Measurements from ENCODE around the gene SPAAR. TPM values are rescaled to one million over a fixed set of nuclear protein-coding genes. Genes with fewer than 3 reads are reported as not detected.
"Not testable (repeated sequence)": the region's sequence is repeated elsewhere in the genome, so short reads cannot be mapped to it uniquely, and the experiment has no call there.

The SPAAR gene
- total RNA-seq, 1 donor from 2014 or later = 11.7 TPM

DNA sequence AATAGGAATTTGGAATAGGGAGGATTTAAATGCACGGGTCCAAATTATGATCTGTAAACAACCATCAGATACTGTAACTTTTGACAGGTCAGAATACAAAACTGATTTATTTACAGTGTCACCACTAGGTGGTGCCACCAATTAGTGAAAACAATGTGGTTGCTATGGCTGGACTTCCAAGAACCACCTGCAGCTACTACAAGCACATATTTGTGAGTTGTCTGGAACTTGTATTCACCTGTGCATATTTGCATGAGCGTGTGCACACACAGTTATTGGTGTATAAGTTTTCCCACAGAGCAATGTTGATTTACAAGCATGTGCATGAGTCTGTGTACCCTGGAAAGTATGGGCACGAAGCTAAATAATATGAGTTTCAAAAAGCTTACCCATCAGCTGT, 6.2 kb upstream of the SPAAR start:
- no peak for DNase-seq (ENCODE audit: low read depth, low spot score)

DNA sequence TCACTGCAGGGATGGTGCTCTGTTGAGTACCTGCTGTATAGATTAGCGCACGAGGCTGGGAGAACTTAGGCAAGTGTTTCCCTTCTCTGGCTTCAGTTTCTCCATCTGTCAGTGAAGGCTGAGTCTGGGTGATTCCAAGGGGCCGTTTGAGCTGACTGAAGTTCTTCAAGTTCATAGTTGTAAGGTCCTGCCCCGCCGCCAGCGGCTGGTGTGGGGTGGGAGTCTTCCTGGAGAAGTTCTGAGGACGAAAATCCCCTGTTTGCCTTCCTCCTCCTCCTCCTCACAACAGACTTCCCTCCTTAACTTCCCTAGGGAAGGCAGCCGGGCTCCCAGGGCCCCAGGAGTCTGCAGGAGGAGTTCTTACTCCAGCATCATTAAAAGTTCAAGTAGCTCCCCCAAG, 5.0 kb upstream of the SPAAR start:
- no peak for DNase-seq (ENCODE audit: low read depth, low spot score)

DNA sequence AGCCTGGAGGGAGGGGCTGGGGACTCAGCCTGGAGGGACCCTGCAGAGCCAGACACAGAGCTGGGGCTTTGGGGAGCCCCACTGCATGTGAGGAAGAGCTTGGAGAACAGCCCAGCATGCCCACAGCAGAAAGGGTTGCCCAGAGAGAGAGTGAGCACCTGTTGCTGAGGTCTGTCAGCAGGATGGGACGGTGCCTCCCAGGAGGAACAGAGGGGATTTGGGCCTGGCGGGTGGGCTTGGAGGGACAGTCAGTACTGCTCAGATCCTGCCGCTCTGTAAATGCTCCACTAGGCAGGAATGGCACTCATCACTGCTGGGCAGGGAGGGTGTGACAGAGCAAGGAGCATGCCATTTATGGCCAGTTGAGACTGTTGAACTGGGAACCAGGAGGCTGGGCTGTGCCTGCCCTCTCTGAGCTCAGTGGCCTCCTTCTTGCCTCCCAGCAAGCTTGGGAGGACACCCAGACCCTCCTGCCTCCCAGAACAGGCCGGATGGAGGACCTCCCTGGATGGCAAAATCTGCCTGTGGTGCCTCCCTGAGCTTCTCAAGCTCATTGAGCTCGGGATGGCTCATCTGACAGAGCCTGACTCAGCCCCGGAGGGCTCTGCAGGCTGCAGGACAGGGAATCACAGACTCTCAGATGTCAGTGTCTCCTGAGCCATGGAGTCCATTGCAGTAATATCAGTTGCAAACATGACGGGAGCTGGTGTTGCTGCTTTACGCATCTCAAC, 4.1 kb upstream of the SPAAR start:
- no peak for DNase-seq (ENCODE audit: low read depth, low spot score)

DNA sequence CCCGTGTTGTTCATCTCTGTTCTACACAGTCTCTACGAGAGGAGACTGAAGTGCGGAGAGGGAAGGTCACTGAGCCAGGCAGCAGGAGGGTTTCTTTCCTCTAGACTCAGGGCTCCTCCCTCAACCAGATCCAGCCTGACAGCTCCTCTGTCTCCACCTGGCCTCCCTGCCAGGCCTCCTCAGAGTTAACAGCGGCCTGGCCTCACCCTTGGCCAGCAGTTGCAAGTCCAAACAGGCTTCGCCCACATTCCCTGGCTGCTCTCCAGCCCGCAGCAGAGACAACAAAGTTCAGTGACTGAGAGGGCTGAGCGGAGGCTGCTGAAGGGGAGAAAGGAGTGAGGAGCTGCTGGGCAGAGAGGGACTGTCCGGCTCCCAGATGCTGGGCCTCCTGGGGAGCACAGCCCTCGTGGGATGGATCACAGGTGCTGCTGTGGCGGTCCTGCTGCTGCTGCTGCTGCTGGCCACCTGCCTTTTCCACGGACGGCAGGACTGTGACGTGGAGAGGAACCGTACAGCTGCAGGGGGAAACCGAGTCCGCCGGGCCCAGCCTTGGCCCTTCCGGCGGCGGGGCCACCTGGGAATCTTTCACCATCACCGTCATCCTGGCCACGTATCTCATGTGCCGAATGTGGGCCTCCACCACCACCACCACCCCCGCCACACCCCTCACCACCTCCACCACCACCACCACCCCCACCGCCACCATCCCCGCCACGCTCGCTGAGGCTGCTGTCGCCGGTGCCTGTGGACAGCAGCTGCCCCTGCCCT, 3.2 kb upstream of the SPAAR start, which contains the start of gene HRCT1:
TSS of gene HRCT1 (plus strand) at position 291 of the 768 bp plus-strand sequence. CDS start at position 377, 86 bp downstream.
- peak; percentile 78 for DNase-seq (ENCODE audit: low read depth, low spot score)

DNA sequence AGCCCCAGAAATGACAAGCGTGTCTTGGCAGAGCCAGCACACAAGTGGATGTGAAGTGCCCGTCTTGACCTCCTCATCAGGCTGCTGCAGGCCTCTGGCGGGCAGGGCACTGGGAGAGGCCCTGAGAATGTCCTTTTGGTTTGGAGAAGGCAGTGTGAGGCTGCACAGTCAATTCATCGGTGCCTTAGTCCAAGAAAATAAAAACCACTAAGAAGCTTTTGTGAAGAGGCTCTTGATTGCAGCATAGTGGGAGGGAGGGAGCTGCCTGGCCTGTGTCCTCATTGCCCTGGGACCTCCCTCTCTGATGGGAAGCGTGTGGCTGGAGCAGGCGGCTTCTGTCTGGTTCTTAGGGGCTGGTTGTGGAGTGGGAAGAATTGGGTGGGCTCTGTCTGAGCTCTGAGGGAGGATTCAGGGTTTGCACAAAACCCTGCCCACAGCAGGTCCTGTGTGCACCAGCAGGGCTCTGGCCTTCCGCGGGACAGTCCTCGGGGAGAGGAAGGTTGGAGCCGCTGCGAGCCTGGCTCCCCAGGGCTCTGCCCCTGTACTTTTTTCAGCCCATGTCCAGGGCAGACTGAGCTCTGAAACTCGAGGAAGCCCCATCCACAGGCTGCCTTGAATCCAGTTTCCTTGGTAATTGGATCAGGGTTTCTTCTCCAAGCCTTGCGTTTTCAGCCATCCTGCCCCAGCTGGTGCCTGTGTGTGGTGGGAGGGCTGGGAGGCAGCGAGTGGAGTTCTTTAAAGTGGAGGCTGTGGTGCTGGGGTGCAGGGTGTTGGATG, 2.2 kb upstream of the SPAAR start:
- DNase-seq (ENCODE audit: low read depth, low spot score) = no peak

DNA sequence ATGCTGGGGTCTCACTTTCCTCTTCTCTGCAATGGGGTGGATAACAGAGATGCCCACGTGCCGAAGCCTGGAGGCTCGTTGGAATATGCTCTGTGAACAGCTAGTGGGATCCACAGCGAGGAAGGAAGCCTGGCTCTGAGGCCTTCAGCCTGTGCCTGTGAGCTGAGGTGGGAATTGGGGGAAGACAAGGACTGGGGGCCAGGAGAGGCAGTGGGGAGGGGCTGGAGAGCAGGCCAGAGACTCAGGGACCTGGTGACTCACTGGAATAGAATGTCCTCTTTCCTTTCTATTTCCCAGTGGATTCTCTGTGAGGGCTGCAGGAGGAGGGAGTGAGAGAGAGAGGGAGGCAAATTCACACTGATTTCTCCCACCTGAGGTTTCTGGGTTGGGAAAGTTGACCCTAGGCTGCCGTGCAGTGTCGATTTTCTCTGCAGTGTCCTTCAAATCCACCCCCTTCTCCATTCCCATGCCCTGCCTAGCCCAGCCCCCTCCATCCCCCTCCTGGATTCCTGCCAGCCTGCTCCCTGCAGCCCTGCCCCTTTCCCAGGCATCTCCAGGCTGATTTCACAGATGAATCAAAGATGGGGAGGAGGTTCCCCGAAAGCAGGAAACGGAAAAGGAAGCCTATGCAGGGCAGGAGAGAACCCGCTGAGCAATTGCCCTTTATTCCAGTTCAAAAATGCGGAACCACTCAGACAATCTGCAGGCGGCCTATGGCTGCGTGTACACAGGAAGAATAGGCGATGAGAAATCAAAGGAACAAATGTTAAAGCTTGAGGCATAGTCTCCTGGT, 1.4 kb upstream of the SPAAR start:
- DNase-seq (ENCODE audit: low read depth, low spot score) = peak; percentile 78

DNA sequence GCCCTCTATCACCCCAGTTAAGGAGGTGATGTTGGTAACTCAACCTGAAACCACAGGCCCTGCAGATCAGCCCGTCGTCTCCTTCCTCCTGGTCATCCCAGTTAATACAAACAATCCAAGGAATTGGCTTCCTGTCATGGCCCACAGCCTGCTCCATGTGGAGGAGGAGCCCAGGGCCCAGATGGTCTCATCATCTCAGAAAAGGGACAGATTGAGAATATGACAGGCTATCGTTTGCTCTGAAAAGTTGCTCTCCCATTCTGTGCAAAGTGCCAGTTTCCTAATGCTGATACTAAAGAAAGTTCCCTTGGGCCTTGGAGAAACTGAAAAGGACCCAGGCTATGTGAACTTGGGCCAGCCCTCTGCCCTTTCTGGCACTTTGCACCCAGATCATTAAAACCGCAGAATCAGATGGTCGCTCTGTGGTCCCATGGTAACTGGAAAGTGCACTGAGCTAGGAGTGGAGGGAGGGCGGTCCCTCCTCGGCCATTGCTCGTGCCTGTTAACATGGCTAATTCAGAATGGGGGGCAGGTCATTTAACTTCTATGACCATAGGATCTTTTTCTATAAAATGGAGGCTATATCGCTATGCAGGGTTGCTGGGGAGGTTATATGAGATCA, 675 bp upstream of the SPAAR start:
- no peak for DNase-seq (ENCODE audit: low read depth, low spot score)

DNA sequence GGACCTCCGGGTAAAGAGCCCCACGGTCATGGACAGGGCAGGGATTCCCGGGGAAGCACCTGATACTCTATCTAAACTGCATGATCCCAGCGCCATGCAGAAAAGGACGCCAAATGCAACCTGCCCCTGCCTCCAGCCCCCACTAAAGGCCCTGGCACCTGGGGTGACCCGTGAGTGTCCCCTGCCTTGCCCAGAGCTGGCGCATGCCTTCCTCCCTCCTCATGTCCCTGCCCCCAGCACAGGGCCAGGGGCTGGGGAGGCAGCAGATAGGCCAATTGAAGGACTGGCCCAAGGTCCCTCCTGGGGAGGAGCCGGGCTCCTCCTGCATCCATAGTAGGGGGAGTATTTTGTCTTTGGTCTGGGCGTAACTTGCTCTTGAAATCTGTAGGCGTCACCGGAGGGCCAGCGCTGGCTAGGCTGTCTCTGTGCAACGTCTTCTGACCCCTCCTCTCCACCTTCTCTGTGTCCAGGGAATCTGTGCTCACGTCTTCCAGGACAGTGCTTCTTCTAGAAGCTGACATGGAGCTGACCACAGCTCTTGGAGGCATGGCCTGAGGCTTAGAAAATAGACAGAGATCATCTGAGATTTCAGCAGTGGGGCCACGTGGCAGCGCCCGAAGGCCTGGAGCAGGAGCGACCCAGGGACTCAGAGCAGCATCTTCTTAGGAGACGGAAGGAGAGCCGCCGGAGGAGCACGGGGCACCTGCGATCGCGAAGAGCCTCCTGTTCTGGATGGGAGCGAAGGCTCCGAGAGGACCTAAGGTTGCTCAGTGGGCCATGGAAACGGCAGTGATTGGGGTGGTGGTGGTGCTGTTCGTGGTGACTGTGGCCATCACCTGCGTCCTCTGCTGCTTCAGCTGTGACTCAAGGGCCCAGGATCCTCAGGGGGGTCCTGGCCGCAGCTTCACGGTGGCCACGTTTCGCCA, 660 bp downstream of the SPAAR start:
- DNase-seq (ENCODE audit: low read depth, low spot score) = no peak

DNA sequence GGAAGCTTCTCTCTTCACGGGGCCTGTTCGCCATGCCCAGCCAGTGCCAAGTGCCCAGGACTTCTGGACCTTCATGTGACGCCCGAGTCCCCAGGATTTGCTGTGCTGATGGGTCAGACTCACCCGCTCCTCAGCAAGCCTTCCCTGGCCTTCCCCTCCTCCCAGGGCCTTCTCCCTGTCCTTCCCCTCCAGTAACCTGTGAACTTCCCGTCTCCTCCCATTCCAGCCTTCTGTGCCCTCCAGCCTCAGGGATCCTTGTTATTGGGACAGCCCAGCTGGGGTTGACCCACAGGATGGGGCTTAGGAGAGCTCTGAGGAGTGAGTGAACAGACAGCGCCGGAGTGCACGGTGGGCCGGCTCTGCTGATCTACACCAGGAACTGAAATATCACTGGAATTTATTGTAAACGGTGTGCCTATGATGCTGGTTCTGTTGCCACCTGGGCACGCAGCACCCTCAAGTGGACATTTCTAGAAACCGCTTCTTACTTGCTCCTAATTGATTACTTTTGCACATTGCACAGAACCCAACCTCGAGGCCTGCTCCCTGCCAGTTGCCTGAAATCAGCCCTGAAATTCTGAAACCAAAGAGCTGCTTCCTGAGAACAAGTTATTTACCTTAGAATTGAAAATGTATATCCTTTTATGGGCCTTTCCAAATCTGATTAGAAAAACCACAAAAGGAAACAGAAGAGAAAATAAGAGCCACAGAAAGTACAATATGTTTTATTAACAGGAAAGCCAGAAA, 1.5 kb downstream of the SPAAR start:
- DNase-seq (ENCODE audit: low read depth, low spot score) = peak; percentile 49

DNA sequence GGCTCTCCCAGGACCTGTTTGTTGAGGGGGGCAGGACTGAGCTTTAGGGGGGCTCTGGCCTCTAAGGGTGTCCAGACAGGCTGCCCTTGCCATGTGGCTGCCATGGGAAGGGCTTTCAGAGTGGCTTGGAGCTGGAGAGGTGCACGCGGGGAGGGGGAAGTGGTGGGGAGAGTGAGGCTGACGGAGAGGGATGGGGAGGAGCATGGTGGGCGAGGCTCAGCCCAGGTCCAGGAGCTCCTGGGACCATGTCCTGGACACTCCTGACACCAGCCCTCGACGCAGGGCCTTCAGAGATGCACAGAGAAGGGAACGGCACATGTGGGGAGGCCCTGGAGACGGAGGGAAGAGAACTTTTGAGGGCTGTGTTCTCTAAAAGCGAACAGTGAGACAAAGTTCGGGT, 2.4 kb downstream of the SPAAR start:
- DNase-seq (ENCODE audit: low read depth, low spot score) = no peak

DNA sequence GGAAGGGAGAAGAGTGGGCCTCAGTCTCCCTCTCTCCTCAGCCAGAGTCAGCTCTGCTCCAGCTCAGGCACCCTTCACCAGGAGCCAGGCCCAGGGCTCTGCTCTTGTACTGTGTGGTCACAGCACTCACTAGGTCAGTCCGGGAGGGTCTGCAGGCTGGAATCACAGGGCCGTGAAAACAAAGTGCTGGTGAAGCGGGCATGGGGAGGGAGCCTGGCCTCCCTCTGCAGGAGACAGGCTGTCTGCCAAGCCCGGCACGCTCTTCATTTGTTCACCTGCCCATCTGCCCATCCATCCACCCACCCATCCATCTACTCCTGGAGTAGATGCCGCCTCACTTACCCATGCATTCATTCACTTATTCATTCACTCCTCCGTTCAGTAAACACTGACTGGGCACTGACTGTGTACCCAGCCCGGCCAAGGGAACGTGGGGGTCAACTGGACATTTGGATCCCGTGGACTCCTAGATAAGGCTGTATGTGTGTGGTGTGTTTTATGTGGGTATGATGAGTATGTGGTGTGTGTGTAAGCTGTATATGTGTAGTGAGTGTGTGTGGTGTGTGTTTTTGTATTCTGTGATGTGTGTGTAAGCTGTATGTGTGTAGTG, 3.6 kb downstream of the SPAAR start:
- DNase-seq (ENCODE audit: low read depth, low spot score) = no peak

DNA sequence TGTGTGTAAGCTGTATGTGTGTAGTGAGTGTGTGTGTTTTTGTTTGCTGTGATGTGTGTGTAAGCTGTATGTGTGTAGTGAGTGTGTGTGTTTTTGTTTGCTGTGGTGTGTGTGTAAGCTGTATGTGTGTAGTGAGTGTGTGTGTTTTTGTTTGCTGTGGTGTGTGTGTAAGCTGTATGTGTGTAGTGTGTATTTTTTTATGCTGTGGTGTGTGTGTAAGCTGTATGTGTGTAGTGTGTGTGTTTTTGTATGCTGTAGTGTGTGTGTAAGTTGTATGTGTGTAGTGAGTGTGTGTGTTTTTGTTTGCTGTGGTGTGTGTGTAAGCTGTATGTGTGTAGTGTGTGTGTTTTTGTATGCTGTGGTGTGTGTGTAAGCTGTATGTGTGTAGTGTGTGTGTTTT, 4.1 kb downstream of the SPAAR start:
- DNase-seq (ENCODE audit: low read depth, low spot score) = not testable (repeated sequence)

DNA sequence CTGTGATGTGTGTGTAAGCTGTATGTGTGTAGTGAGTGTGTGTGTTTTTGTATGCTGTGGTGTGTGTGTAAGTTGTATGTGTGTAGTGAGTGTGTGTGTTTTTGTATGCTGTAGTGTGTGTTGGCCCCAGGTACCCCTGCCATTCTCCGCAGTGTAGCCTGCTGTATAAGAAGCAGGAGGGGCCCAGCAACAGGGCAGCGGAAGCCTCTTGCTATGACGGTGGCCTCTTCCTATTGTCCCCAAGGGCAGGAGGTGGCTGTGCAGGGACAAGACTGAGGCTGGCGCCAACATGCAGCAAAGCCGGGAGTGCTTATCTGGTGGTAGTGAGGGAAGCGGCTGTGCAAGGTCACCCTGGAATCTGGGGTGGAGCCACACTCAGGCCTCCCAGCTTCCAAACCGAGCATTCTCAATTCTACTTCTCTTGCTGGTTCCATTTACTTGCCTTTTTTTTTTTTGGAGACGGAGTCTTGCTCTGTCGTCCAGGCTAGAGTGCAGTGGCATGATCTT, 5.1 kb downstream of the SPAAR start:
- DNase-seq (ENCODE audit: low read depth, low spot score) = no peak

DNA sequence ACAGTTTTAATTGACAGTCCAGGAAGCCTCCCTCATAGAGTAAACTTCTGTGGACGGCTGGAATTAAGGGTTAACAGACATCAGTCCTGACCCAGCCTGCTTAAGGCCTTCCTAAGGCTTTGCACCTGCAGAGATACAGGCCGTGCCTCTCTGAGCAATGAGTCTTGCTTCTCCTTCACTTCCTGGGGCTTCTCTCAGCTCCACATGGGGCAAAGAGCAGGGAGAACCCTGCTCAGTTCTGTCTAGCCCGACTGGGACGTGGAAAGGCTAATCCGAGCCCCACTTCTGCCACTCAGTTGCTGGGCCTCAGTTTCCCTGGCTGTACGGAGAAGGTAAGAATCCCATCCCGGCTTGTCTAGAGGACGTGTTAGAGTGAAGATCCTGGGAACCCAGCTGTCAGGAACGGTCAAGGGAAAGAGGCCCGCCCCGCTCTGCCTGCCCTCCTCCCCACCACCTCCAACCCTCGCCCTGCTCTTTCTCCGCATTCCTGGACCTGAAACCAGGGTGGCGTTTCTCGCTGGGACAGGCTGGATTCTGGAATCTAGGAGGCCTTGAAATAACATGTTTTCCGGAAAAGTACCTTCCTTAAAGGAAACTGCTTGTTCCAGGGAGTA, 6.5 kb downstream of the SPAAR start:
- no peak for DNase-seq (ENCODE audit: low read depth, low spot score)

DNA sequence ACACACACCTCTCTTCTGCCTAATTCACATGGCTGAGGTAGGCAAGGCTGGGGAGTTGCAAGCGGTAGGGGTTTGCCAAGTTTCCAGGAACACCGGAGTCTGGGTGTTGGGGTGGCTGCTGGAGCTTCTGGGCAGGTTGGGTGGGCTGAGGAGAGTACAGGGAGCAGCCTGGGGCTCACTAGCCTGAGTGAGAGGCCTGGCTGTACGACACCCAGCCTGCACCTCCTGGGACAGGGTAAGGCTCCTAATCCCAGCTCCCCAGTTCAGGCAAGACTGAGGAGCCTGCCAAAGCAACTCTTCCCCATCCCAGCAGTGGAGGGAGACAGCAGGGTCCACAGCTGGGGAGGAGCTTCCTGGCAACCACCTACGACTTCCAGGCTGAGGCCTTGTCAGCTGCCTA, 8.0 kb downstream of the SPAAR start:
- DNase-seq (ENCODE audit: low read depth, low spot score) = no peak

DNA sequence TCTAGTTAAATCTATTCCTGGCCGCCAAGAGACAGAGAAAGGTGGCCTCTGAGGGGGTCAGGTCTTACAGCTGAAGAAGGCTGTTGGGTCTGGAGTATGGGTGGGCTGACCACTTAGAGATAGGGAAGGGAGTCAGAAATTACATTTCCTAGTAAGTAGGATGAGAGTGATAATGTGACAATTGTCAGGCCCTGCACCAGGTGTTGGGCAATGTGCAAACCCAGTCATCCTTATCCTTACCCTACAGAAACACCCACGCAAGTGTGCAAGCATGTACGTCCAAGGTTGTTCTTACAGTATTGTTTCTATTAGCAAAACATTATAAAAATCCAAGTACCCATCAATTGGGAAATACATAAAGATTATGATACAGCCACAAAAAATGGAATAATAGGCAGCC, 9.5 kb downstream of the SPAAR start:
- DNase-seq (ENCODE audit: low read depth, low spot score) = no peak

DNA sequence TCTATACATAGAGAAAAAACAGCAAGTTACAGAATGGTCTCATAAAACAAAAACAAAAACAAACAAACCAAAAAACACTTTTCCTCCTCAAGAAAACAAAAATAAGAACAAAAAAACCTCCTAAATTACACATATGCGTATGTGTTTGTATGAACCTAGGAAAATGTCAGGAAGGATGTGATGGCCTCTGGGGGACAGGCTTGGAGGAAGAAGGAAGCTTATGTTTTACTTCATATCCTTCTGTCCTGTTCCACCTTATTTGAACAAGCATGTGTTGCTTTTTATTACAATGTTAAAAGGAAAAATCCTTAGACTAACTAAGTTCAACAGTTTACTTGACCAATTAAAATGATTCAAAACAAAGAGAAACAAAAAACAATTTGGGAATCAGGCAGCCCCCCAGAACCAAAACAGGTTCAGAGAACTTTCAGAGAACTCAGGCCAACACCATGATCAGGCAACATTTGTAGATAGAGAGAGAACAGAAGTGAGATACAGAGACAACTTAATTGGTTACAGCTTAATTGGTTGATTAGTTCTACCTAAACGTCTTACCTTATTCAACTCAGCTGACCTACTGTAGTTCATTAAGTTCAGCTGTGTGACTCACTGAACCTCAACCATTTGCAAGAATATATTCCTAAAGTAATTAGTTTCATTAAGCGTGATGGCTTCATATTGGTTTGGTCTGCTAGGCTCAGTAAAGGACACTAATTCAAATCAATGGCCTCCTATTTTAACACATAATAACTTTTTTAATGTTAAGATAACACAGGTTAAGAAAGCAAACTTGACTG, 10.1 kb downstream of the SPAAR start:
- no peak for DNase-seq (ENCODE audit: low read depth, low spot score)

Measured in pulmonary artery endothelial cell (primary cell).